ENCODE results near the gene LIME1. TPM values are rescaled to one million over a fixed set of nuclear protein-coding genes. Genes with fewer than 3 reads are reported as not detected.

Gene LIME1
- total and polyA plus RNA-seq, 9 of the 15 experiments (the other 6 are each of a cell fraction or from before 2014, with no cell fraction given): 0.11 to 17.1 (median 2.8) TPM; not detected in 2

DNA sequence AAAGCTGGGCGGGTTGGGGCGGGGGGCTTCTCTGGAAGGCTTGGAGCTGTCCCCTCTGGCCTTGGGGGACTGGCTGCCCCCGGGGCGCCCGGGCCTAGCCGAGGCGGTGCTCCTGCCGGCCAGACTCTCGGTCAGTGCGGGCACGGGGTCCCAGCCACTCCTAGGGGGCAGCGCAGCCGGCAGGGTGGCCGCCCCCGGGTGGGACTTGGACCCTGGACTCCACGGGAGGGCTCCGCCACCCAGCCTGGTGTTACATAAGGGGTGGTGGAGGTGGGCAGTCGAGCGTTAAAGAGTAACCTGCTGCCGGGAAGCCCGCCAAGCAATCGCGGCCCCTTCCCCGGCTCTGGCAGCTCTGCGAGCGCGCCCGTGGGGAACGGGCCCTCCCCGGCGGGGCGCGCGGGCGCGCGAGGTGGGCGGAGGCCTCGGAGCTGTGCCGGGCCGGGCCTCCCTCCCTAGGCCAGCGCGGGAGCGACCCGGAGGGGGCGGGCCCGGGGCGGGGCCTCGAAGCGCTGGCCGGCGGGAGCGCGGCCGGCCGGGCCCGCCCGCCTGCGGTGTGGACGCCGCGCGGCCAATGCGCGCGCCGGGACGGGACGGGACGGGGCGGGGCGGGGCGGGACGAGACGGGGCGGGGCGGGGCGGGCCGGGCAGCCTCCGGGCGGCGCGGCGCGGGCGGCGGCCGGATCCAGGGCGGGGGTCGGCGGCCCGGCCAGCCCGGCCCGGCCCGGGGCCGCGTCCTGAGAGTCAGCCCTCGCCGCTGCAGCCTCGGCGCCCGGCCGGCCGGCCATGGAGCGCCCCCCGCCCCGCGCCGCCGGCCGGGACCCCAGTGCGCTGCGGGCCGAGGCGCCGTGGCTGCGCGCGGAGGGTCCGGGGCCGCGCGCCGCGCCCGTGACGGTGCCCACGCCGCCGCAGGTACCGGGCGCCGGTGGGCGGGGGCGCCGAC lies 2.9 kb downstream of the LIME1 start, which contains the start of gene SLC2A4RG (continued):
- TF ChIP-seq, protein P1, sequence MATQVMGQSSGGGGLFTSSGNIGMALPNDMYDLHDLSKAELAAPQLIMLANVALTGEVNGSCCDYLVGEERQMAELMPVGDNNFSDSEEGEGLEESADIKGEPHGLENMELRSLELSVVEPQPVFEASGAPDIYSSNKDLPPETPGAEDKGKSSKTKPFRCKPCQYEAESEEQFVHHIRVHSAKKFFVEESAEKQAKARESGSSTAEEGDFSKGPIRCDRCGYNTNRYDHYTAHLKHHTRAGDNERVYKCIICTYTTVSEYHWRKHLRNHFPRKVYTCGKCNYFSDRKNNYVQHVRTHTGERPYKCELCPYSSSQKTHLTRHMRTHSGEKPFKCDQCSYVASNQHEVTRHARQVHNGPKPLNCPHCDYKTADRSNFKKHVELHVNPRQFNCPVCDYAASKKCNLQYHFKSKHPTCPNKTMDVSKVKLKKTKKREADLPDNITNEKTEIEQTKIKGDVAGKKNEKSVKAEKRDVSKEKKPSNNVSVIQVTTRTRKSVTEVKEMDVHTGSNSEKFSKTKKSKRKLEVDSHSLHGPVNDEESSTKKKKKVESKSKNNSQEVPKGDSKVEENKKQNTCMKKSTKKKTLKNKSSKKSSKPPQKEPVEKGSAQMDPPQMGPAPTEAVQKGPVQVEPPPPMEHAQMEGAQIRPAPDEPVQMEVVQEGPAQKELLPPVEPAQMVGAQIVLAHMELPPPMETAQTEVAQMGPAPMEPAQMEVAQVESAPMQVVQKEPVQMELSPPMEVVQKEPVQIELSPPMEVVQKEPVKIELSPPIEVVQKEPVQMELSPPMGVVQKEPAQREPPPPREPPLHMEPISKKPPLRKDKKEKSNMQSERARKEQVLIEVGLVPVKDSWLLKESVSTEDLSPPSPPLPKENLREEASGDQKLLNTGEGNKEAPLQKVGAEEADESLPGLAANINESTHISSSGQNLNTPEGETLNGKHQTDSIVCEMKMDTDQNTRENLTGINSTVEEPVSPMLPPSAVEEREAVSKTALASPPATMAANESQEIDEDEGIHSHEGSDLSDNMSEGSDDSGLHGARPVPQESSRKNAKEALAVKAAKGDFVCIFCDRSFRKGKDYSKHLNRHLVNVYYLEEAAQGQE (IDR thresholded peaks at IDR 0.05; ENCODE audit: borderline replicate concordance): no peak
- TF ChIP-seq, protein P1 (CRISPR knock-in tag; IDR thresholded peaks at IDR 0.05; ENCODE audit: low read depth): 0 out of 2 replicates have a peak, but pooled peaks have one; percentile 34
- TF ChIP-seq MCM2 (IDR thresholded peaks at IDR 0.05; ENCODE audit: low read depth) (no peak), FUS (optimal IDR thresholded peaks at IDR 0.05; ENCODE audit: low read depth, low read length) (no peak), FOXA1 (IDR thresholded peaks at IDR 0.05; ENCODE audit: borderline replicate concordance) (no peak), ZNF133 (CRISPR knock-in tag; IDR thresholded peaks at IDR 0.05) (no peak), PTTG1 (tag; IDR thresholded peaks at IDR 0.05; ENCODE audit: low read depth) (no peak), ZFP30 (CRISPR knock-in tag; IDR thresholded peaks at IDR 0.05; ENCODE audit: borderline replicate concordance) (no peak)
- TF ChIP-seq, protein P2, sequence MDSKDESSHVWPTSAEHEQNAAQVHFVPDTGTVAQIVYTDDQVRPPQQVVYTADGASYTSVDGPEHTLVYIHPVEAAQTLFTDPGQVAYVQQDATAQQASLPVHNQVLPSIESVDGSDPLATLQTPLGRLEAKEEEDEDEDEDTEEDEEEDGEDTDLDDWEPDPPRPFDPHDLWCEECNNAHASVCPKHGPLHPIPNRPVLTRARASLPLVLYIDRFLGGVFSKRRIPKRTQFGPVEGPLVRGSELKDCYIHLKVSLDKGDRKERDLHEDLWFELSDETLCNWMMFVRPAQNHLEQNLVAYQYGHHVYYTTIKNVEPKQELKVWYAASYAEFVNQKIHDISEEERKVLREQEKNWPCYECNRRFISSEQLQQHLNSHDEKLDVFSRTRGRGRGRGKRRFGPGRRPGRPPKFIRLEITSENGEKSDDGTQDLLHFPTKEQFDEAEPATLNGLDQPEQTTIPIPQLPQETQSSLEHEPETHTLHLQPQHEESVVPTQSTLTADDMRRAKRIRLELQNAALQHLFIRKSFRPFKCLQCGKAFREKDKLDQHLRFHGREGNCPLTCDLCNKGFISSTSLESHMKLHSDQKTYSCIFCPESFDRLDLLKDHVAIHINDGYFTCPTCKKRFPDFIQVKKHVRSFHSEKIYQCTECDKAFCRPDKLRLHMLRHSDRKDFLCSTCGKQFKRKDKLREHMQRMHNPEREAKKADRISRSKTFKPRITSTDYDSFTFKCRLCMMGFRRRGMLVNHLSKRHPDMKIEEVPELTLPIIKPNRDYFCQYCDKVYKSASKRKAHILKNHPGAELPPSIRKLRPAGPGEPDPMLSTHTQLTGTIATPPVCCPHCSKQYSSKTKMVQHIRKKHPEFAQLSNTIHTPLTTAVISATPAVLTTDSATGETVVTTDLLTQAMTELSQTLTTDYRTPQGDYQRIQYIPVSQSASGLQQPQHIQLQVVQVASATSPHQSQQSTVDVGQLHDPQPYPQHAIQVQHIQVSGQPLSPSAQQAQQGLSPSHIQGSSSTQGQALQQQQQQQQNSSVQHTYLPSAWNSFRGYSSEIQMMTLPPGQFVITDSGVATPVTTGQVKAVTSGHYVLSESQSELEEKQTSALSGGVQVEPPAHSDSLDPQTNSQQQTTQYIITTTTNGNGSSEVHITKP (IDR thresholded peaks at IDR 0.05; ENCODE audit: partially characterized antibody): no peak
- TF ChIP-seq, protein P3, sequence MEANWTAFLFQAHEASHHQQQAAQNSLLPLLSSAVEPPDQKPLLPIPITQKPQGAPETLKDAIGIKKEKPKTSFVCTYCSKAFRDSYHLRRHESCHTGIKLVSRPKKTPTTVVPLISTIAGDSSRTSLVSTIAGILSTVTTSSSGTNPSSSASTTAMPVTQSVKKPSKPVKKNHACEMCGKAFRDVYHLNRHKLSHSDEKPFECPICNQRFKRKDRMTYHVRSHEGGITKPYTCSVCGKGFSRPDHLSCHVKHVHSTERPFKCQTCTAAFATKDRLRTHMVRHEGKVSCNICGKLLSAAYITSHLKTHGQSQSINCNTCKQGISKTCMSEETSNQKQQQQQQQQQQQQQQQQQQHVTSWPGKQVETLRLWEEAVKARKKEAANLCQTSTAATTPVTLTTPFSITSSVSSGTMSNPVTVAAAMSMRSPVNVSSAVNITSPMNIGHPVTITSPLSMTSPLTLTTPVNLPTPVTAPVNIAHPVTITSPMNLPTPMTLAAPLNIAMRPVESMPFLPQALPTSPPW (CRISPR knock-in tag; IDR thresholded peaks at IDR 0.05): peak; percentile 45; the same call in 1 of the 2 replicates
- TF ChIP-seq, protein P4, sequence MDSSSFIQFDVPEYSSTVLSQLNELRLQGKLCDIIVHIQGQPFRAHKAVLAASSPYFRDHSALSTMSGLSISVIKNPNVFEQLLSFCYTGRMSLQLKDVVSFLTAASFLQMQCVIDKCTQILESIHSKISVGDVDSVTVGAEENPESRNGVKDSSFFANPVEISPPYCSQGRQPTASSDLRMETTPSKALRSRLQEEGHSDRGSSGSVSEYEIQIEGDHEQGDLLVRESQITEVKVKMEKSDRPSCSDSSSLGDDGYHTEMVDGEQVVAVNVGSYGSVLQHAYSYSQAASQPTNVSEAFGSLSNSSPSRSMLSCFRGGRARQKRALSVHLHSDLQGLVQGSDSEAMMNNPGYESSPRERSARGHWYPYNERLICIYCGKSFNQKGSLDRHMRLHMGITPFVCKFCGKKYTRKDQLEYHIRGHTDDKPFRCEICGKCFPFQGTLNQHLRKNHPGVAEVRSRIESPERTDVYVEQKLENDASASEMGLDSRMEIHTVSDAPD (CRISPR knock-in tag; IDR thresholded peaks at IDR 0.05): no peak
